ENCODE results near the gene SBF2.

GRCh38 chr11:9783986-9784385 lies 510.0 kb downstream of the SBF2 start:
- TF ChIP-seq, protein P1, sequence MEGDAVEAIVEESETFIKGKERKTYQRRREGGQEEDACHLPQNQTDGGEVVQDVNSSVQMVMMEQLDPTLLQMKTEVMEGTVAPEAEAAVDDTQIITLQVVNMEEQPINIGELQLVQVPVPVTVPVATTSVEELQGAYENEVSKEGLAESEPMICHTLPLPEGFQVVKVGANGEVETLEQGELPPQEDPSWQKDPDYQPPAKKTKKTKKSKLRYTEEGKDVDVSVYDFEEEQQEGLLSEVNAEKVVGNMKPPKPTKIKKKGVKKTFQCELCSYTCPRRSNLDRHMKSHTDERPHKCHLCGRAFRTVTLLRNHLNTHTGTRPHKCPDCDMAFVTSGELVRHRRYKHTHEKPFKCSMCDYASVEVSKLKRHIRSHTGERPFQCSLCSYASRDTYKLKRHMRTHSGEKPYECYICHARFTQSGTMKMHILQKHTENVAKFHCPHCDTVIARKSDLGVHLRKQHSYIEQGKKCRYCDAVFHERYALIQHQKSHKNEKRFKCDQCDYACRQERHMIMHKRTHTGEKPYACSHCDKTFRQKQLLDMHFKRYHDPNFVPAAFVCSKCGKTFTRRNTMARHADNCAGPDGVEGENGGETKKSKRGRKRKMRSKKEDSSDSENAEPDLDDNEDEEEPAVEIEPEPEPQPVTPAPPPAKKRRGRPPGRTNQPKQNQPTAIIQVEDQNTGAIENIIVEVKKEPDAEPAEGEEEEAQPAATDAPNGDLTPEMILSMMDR (IDR thresholded peaks at IDR 0.05; ENCODE audit: low read depth, low read length): no peak
- TF ChIP-seq MYC (IDR thresholded peaks at IDR 0.05; ENCODE audit: low read depth, low read length): no peak
- TF ChIP-seq POLR2A (IDR thresholded peaks at IDR 0.05; ENCODE audit: extremely low read depth, insufficient read length): no peak
